Astrocyte (in vitro differentiated cells and primary cell): ENCODE results near the gene ATXN7L3.

Source experiments
- CTCF ChIP-seq: IDR thresholded peaks from 2 replicates; pipeline ENCODE4 v1.5.1; 2011; ENCODE audit warnings: low read depth, mild to moderate bottlenecking, inconsistent platforms, low read length, moderate library complexity; ENCODE audit not compliant: insufficient read depth
- EZH2 ChIP-seq: IDR thresholded peaks from 2 replicates; pipeline ENCODE4 v1.6.1; 2012; ENCODE audit warnings: mild to moderate bottlenecking, low read length, inconsistent platforms; ENCODE audit not compliant: insufficient read depth

- no peak for TF ChIP-seq CTCF
- TF ChIP-seq EZH2, result no peak
Observed at GRCh38 chr17:44205962-44206824, 6.5 kb upstream of the ATXN7L3 start.
